K562 treated with DMSO at 1 percent for 48 hours (cell line): ENCODE results near the gene TCP10L. TPM values are rescaled to one million over a fixed set of nuclear protein-coding genes. Genes with fewer than 3 reads are reported as not detected.

Experiments
- total RNA-seq: library from RNA; unstranded; fragments of 300-600 nt; gene quantifications from 2 replicates; pipeline ENCODE4 v1.2.3, GENCODE V29; 2022; ENCODE audit warnings: low replicate concordance; ENCODE audit errors: extremely low read depth

The TCP10L gene
- not detected in 2 replicates for total RNA-seq

GRCh38 chr21:32585042-32585710 is at the start of gene TCP10L:
TSS of gene TCP10L (minus strand) at chr21:32585523. CDS start at chr21:32584304, 1,219 bp downstream.

GRCh38 chr21:32612075-32612998 is 27.0 kb upstream of the TCP10L start, which contains the start of gene CFAP298:
TSS of gene CFAP298 (minus strand) at chr21:32612377. CDS start at chr21:32612243, 134 bp downstream.

Other genes starting within 250 kb of the TCP10L start
- gene URB1, start 192.5 kb downstream of the TCP10L start, total RNA-seq = not detected in 2 replicates
- not detected in 2 replicates for gene EVA1C, start 172.8 kb downstream of the TCP10L start, total RNA-seq
- not detected in 2 replicates for gene CFAP298, start 26.9 kb upstream of the TCP10L start, total RNA-seq
- not detected in 2 replicates for gene SYNJ1, start 142.5 kb upstream of the TCP10L start, total RNA-seq
- not detected in 2 replicates for gene PAXBP1, start 186.2 kb upstream of the TCP10L start, total RNA-seq